Suprapubic skin (tissue), 4 donors: ENCODE data around the gene DFFB. TPM values are rescaled to one million over a fixed set of nuclear protein-coding genes. Genes with fewer than 3 reads are reported as not detected.
A peak's percentile ranks its signal among the peaks of the same experiment; 100 is the strongest.
"Not testable (repeated sequence)": the region's sequence is repeated elsewhere in the genome, so short reads cannot be mapped to it uniquely, and the experiment has no call there.

ENCODE experiments used
- DNase-seq, 2 donors: peaks; one replicate each; pipeline ENCODE4 v3.0.0-alpha.2; 2019; ENCODE audit warnings: low spot score in 2 of 2
- H3K27ac ChIP-seq: fragments of 200-600 bp; sonication (generic); one replicate; pipeline ENCODE4 v1.5.1; 2019
- H3K27me3 ChIP-seq: fragments of 200-600 bp; sonication (generic); one replicate; pipeline ENCODE4 v1.5.1; 2019
- H3K36me3 ChIP-seq: fragments of 200-600 bp; sonication (generic); one replicate; pipeline ENCODE4 v1.5.1; 2019
- H3K4me1 ChIP-seq: fragments of 200-600 bp; sonication (generic); one replicate; pipeline ENCODE4 v1.5.1; 2019
- H3K4me3 ChIP-seq: fragments of 200-600 bp; sonication (generic); one replicate; pipeline ENCODE4 v1.5.1; 2019; ENCODE audit warnings: mild to moderate bottlenecking
- H3K9me3 ChIP-seq: fragments of 200-600 bp; sonication (generic); one replicate; pipeline ENCODE4 v1.5.1; 2019
- CTCF ChIP-seq, 2 donors: fragments of 200-600 bp in 1 of 2; fragments of 450-650 bp in 1 of 2; sonication (generic) in 1 of 2; IDR thresholded peaks; one replicate each; pipeline ENCODE4 v1.5.1; 2016 to 2019; ENCODE audit warnings: antibody characterized with exemption in 2 of 2, mild to moderate bottlenecking in 1 of 2, moderate library complexity in 1 of 2
- EP300 ChIP-seq: sonication (generic); formaldehyde crosslinking; IDR thresholded peaks from one replicate; pipeline ENCODE4 v1.6.1; 2017; ENCODE audit warnings: antibody characterized with exemption
- POLR2A ChIP-seq, 2 donors: fragments of 450-650 bp; IDR thresholded peaks; one replicate each; pipeline ENCODE4 v1.6.1; 2017; ENCODE audit warnings: antibody characterized with exemption in 2 of 2, mild to moderate bottlenecking in 2 of 2, moderate library complexity in 2 of 2
- POLR2AphosphoS5 ChIP-seq, 3 donors: sonication (generic); formaldehyde crosslinking; IDR thresholded peaks; one replicate each; pipeline ENCODE4 v1.6.1; 2017; ENCODE audit warnings: antibody characterized with exemption in 3 of 3
- WGBS: methylation state at CpG from one replicate; pipeline ENCODE4 v1.1.5; 2018; 5-methylcytosine and 5-hydroxymethylcytosine counted together
- total RNA-seq, 4 donors: library from RNA; depleted of rRNA; stranded (reverse); fragments of >200 nt; gene quantifications; one replicate each; pipeline ENCODE4 v1.1.0, GENCODE V29; 2016

Gene DFFB
- total RNA-seq, result 1 to 10 TPM; 2.7 to 6.8 (median 4.2) TPM

GRCh38 chr1:3856923-3857790, at the start of gene DFFB, which contains the start of gene CEP104:
Gene DFFB, plus strand, starts transcription at chr1:3857476. Its CDS starts 128 bp downstream, at chr1:3857604.
Gene CEP104, minus strand, starts transcription at chr1:3857211. Its CDS starts 4,804 bp downstream, at chr1:3852407.
- peaks cover 26% of the 10 kb centered on the region for H3K4me1 ChIP-seq
- 1% methylated on average over 13 of the region's 73 CpGs for WGBS
- H3K4me3 ChIP-seq, result peak within 1 kb of the TSS; percentile 75
- H3K27me3 ChIP-seq, result no peaks in the 10 kb centered on the region
- TF ChIP-seq POLR2AphosphoS5 (IDR thresholded peaks at IDR 0.05) (peak in 2 of 3 donors; percentile 32 to 55), EP300 (no peak), CTCF (IDR thresholded peaks at IDR 0.05) (peak in 1 of 2 donors; percentile 36), POLR2A (IDR thresholded peaks at IDR 0.05) (peak in 1 of 2 donors; percentile 22)
- peaks cover under 1% of the 10 kb centered on the region for H3K36me3 ChIP-seq
- peak within 1 kb of the TSS; percentile 88 for H3K27ac ChIP-seq
- no peaks in the 10 kb centered on the region for H3K9me3 ChIP-seq
- DNase-seq, result peak; percentile 93

GRCh38 chr1:3807769-3808168, 49.5 kb upstream of the DFFB start:
- 83% methylated on average over 5 of the region's 5 CpGs for WGBS
- DNase-seq, result no peak
- TF ChIP-seq POLR2A (IDR thresholded peaks at IDR 0.05), result no peak
- no peak for TF ChIP-seq POLR2AphosphoS5 (IDR thresholded peaks at IDR 0.05)
- TF ChIP-seq CTCF (IDR thresholded peaks at IDR 0.05), result no peak
- TF ChIP-seq EP300, result no peak
- H3K4me3 ChIP-seq, result no peak overlapping the region
- H3K9me3 ChIP-seq, result no peaks in the 10 kb centered on the region
- no peaks in the 10 kb centered on the region for H3K4me1 ChIP-seq
- H3K36me3 ChIP-seq, result no peaks in the 10 kb centered on the region
- no peak overlapping the region for H3K27ac ChIP-seq
- peaks cover 11% of the 10 kb centered on the region for H3K27me3 ChIP-seq

- no peak for TF ChIP-seq POLR2A (IDR thresholded peaks at IDR 0.05)
- no peak for TF ChIP-seq EP300
- TF ChIP-seq CTCF (IDR thresholded peaks at IDR 0.05), result no peak
- TF ChIP-seq POLR2AphosphoS5 (IDR thresholded peaks at IDR 0.05), result no peak
- Histone ChIP-seq H3K4me1 (no peaks in the 10 kb centered on the region), H3K4me3 (no peak overlapping the region), H3K27me3 (no peaks in the 10 kb centered on the region), H3K27ac (no peak overlapping the region), H3K9me3 (no peaks in the 10 kb centered on the region), H3K36me3 (peaks cover 9% of the 10 kb centered on the region)
- 68% methylated on average over 7 of the region's 7 CpGs for WGBS
- no peak for DNase-seq
Observed at GRCh38 chr1:3809680-3810079, 47.6 kb upstream of the DFFB start.

GRCh38 chr1:3810149-3810761, 47.0 kb upstream of the DFFB start:
- H3K36me3 ChIP-seq, result peaks cover 15% of the 10 kb centered on the region
- not testable (repeated sequence) for H3K4me3 ChIP-seq, H3K27ac ChIP-seq, DNase-seq, H3K27me3 ChIP-seq, H3K9me3 ChIP-seq, H3K4me1 ChIP-seq
- WGBS, result 84% methylated on average over 9 of the region's 9 CpGs

- TF ChIP-seq CTCF (IDR thresholded peaks at IDR 0.05) (no peak), POLR2A (IDR thresholded peaks at IDR 0.05) (no peak), EP300 (no peak), POLR2AphosphoS5 (IDR thresholded peaks at IDR 0.05) (no peak)
- no peak for DNase-seq
- 30% methylated on average over 2 of the region's 2 CpGs for WGBS
- Histone ChIP-seq H3K9me3 (no peaks in the 10 kb centered on the region), H3K4me1 (no peaks in the 10 kb centered on the region), H3K36me3 (peaks cover 28% of the 10 kb centered on the region), H3K27ac (no peak overlapping the region), H3K4me3 (no peak overlapping the region), H3K27me3 (no peaks in the 10 kb centered on the region)
Observed at GRCh38 chr1:3811595-3811911, 45.7 kb upstream of the DFFB start.
